ENCODE results near the gene RNF41. TPM values are rescaled to one million over a fixed set of nuclear protein-coding genes. Genes with fewer than 3 reads are reported as not detected.

The RNF41 gene
- polyA plus RNA-seq, 2 donors: 7.9 to 17.5 TPM

GRCh38 chr12:56234746-56235436, 13.2 kb upstream of the RNF41 start:
- no peak overlapping the region for H3K4me3 ChIP-seq (ENCODE audit: low read depth in 1 of 2, low read length in 2 of 2)
- no peaks in the 10 kb centered on the region for H3K4me1 ChIP-seq (ENCODE audit: control insufficient read depth in 2 of 2, insufficient read depth in 2 of 2, low read length in 1 of 2)
- peaks cover 7 to 10% of the 10 kb centered on the region in 2 donors for H3K36me3 ChIP-seq (ENCODE audit: control insufficient read depth in 2 of 2, insufficient read depth in 2 of 2, low read length in 1 of 2)
- WGBS, 2 donors: 67 to 77% methylated on average over 16 of the region's 16 CpGs
- H3K9me3 ChIP-seq (ENCODE audit: control insufficient read depth in 2 of 2, insufficient read depth in 1 of 2, low read depth in 1 of 2, low read length in 1 of 2): no peaks in the 10 kb centered on the region
- no peak overlapping the region for H3K27ac ChIP-seq (ENCODE audit: low read depth in 2 of 2, low read length in 1 of 2)
- no peaks in the 10 kb centered on the region for H3K27me3 ChIP-seq (ENCODE audit: control insufficient read depth in 1 of 2, insufficient read depth in 2 of 2, low read length in 2 of 2)

- WGBS, 2 donors: 80 to 87% methylated on average over 11 of the region's 11 CpGs
- Histone ChIP-seq H3K27me3 (ENCODE audit: control insufficient read depth in 1 of 2, insufficient read depth in 2 of 2, low read length in 2 of 2) (no peaks in the 10 kb centered on the region), H3K27ac (ENCODE audit: low read depth in 2 of 2, low read length in 1 of 2) (no peak overlapping the region), H3K9me3 (ENCODE audit: control insufficient read depth in 2 of 2, insufficient read depth in 1 of 2, low read depth in 1 of 2, low read length in 1 of 2) (no peaks in the 10 kb centered on the region), H3K36me3 (ENCODE audit: control insufficient read depth in 2 of 2, insufficient read depth in 2 of 2, low read length in 1 of 2) (peaks cover 0 to 4% of the 10 kb centered on the region in 2 donors), H3K4me1 (ENCODE audit: control insufficient read depth in 2 of 2, insufficient read depth in 2 of 2, low read length in 1 of 2) (no peaks in the 10 kb centered on the region), H3K4me3 (ENCODE audit: low read depth in 1 of 2, low read length in 2 of 2) (no peak overlapping the region)
Measured at GRCh38 chr12:56231184-56231582, 9.5 kb upstream of the RNF41 start.

DNA sequence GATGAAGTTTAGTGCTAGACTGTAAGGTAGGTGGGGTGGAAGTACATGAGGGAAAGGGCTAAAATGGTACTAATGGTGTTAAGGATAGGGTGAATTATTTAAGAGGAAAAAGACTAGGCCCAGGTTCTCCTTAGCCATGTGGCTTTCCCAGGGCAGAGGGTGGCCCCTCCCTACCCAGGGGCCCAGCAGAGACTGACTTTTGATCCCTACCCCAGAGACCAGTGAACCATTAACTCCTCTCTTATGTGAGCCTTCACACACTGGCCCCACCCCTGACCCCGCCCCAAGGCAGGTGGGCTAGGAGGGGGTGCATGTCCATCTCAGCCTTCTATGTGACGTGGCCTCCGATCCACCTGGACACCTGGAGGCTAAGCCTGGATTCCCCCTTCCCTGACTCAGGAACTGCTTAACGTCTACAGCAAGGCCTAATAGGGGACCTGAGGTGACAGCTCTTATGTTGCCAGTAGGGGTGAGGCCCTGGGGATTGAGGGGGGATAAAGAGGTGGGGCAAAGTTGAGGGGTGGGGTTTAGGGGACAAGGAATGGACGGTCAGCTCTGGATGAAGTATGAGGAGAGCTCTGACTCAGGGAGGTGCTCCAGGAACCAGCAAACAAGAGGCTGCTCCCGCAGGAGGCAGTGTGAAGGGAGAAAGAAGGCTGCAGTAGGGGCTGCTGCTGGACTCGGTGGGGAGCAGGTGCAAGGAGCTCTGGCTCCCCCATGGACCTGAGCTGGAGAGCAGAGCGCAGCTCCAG, 8.9 kb upstream of the RNF41 start:
- no peaks in the 10 kb centered on the region for H3K4me1 ChIP-seq (ENCODE audit: control insufficient read depth in 2 of 2, insufficient read depth in 2 of 2, low read length in 1 of 2)
- H3K36me3 ChIP-seq (ENCODE audit: control insufficient read depth in 2 of 2, insufficient read depth in 2 of 2, low read length in 1 of 2): peaks cover 0 to 5% of the 10 kb centered on the region in 2 donors
- H3K27ac ChIP-seq (ENCODE audit: low read depth in 2 of 2, low read length in 1 of 2): no peak overlapping the region
- no peaks in the 10 kb centered on the region for H3K27me3 ChIP-seq (ENCODE audit: control insufficient read depth in 1 of 2, insufficient read depth in 2 of 2, low read length in 2 of 2)
- no peaks in the 10 kb centered on the region for H3K9me3 ChIP-seq (ENCODE audit: control insufficient read depth in 2 of 2, insufficient read depth in 1 of 2, low read depth in 1 of 2, low read length in 1 of 2)
- no peak overlapping the region for H3K4me3 ChIP-seq (ENCODE audit: low read depth in 1 of 2, low read length in 2 of 2)
- 49 to 73% methylated on average over 8 of the region's 8 CpGs for WGBS, 2 donors

DNA sequence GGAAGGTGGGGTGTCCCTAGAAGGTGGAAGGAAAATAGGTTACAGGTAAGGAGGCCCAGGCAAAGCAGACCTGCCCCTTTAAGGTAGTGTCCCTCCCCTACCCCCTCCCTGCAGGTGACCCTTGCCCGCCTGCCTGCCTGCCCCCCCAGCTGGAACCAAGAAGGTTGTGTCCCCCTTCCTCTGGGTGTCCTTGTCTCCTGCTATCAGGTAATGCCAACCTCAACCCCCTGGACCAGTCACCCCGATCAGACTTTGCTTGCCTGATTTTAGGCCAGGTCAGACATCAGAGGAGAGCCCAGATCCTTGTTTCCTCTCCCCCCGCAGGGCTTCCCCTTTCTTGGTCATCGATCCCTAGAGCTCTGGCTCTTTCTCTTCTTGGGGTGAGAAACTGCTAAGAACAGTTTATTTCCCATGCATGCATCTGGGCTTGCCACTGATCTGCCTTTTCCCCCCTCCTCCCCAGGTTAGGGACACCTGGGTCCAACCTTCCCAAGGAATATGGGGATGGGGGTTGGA, 8.3 kb upstream of the RNF41 start, which contains the start of gene SLC39A5:
Gene SLC39A5, plus strand, starts transcription at position 136 of the 516 bp plus-strand sequence. CDS start 1,224 bp downstream, outside the sequence.
- peaks cover 0 to 5% of the 10 kb centered on the region in 2 donors for H3K36me3 ChIP-seq (ENCODE audit: control insufficient read depth in 2 of 2, insufficient read depth in 2 of 2, low read length in 1 of 2)
- no peaks in the 10 kb centered on the region for H3K27me3 ChIP-seq (ENCODE audit: control insufficient read depth in 1 of 2, insufficient read depth in 2 of 2, low read length in 2 of 2)
- no peaks in the 10 kb centered on the region for H3K4me1 ChIP-seq (ENCODE audit: control insufficient read depth in 2 of 2, insufficient read depth in 2 of 2, low read length in 1 of 2)
- 59 to 77% methylated on average over 4 of the region's 4 CpGs for WGBS, 2 donors
- no peak within 1 kb of the TSS for H3K27ac ChIP-seq (ENCODE audit: low read depth in 2 of 2, low read length in 1 of 2)
- H3K4me3 ChIP-seq (ENCODE audit: low read depth in 1 of 2, low read length in 2 of 2): no peak within 1 kb of the TSS
- H3K9me3 ChIP-seq (ENCODE audit: control insufficient read depth in 2 of 2, insufficient read depth in 1 of 2, low read depth in 1 of 2, low read length in 1 of 2): no peaks in the 10 kb centered on the region

GRCh38 chr12:56229082-56229481, 7.4 kb upstream of the RNF41 start:
- 88% methylated on average over 7 of the region's 7 CpGs for WGBS, 2 donors
- H3K27ac ChIP-seq (ENCODE audit: low read depth in 2 of 2, low read length in 1 of 2): no peak overlapping the region
- no peaks in the 10 kb centered on the region for H3K9me3 ChIP-seq (ENCODE audit: control insufficient read depth in 2 of 2, insufficient read depth in 1 of 2, low read depth in 1 of 2, low read length in 1 of 2)
- no peak overlapping the region for H3K4me3 ChIP-seq (ENCODE audit: low read depth in 1 of 2, low read length in 2 of 2)
- no peaks in the 10 kb centered on the region for H3K27me3 ChIP-seq (ENCODE audit: control insufficient read depth in 1 of 2, insufficient read depth in 2 of 2, low read length in 2 of 2)
- peaks cover 0 to 3% of the 10 kb centered on the region in 2 donors for H3K4me1 ChIP-seq (ENCODE audit: control insufficient read depth in 2 of 2, insufficient read depth in 2 of 2, low read length in 1 of 2)
- H3K36me3 ChIP-seq (ENCODE audit: control insufficient read depth in 2 of 2, insufficient read depth in 2 of 2, low read length in 1 of 2): peaks cover 0 to 5% of the 10 kb centered on the region in 2 donors

DNA sequence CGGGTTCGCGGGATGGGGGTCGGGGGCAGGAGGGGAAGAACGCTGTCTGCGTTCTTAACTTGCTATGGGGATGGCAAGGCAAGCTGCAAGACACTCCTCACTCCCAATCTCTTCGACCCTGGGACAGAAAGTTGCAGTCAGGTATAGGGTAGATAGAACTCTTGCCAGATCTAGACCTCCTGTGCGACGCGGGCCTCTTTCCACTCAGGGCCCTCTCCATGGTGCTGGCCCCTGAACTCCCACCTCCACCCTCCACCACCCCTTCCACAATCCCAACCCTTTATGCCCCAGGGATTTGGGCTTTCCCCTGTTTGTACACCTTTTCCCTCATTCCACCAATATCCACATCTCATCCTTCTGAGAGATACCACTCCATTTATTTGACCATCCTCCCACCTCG, 3.2 kb upstream of the RNF41 start:
- H3K4me1 ChIP-seq (ENCODE audit: control insufficient read depth in 2 of 2, insufficient read depth in 2 of 2, low read length in 1 of 2): peaks cover 0 to 3% of the 10 kb centered on the region in 2 donors
- H3K36me3 ChIP-seq (ENCODE audit: control insufficient read depth in 2 of 2, insufficient read depth in 2 of 2, low read length in 1 of 2): peaks cover 0 to 5% of the 10 kb centered on the region in 2 donors
- peak overlapping the region; percentile 59 to 71 for H3K4me3 ChIP-seq (ENCODE audit: low read depth in 1 of 2, low read length in 2 of 2)
- no peaks in the 10 kb centered on the region for H3K9me3 ChIP-seq (ENCODE audit: control insufficient read depth in 2 of 2, insufficient read depth in 1 of 2, low read depth in 1 of 2, low read length in 1 of 2)
- H3K27me3 ChIP-seq (ENCODE audit: control insufficient read depth in 1 of 2, insufficient read depth in 2 of 2, low read length in 2 of 2): no peaks in the 10 kb centered on the region
- 64 to 65% methylated on average over 11 of the region's 11 CpGs for WGBS, 2 donors
- H3K27ac ChIP-seq (ENCODE audit: low read depth in 2 of 2, low read length in 1 of 2): peak overlapping the region in 1 of 2 donors; percentile 66

- Histone ChIP-seq H3K27ac (ENCODE audit: low read depth in 2 of 2, low read length in 1 of 2) (peak within 1 kb of the TSS; percentile 66 to 92), H3K9me3 (ENCODE audit: control insufficient read depth in 2 of 2, insufficient read depth in 1 of 2, low read depth in 1 of 2, low read length in 1 of 2) (no peaks in the 10 kb centered on the region), H3K4me1 (ENCODE audit: control insufficient read depth in 2 of 2, insufficient read depth in 2 of 2, low read length in 1 of 2) (peaks cover 0 to 3% of the 10 kb centered on the region in 2 donors), H3K36me3 (ENCODE audit: control insufficient read depth in 2 of 2, insufficient read depth in 2 of 2, low read length in 1 of 2) (peaks cover 0 to 5% of the 10 kb centered on the region in 2 donors), H3K27me3 (ENCODE audit: control insufficient read depth in 1 of 2, insufficient read depth in 2 of 2, low read length in 2 of 2) (no peaks in the 10 kb centered on the region), H3K4me3 (ENCODE audit: low read depth in 1 of 2, low read length in 2 of 2) (peak within 1 kb of the TSS; percentile 59 to 71)
- 1% methylated on average over 37 to 41 of the region's 41 CpGs for WGBS, 2 donors
Measured at GRCh38 chr12:56224102-56224701, 2.5 kb upstream of the RNF41 start, which contains the start of gene NABP2. TSS of gene NABP2 (plus strand) at chr12:56224342. CDS start at chr12:56224857, 515 bp downstream.

- H3K27me3 ChIP-seq (ENCODE audit: control insufficient read depth in 1 of 2, insufficient read depth in 2 of 2, low read length in 2 of 2): no peaks in the 10 kb centered on the region
- no peaks in the 10 kb centered on the region for H3K9me3 ChIP-seq (ENCODE audit: control insufficient read depth in 2 of 2, insufficient read depth in 1 of 2, low read depth in 1 of 2, low read length in 1 of 2)
- peak overlapping the region; percentile 59 to 71 for H3K4me3 ChIP-seq (ENCODE audit: low read depth in 1 of 2, low read length in 2 of 2)
- 19 to 24% methylated on average over 15 of the region's 15 CpGs for WGBS, 2 donors
- H3K36me3 ChIP-seq (ENCODE audit: control insufficient read depth in 2 of 2, insufficient read depth in 2 of 2, low read length in 1 of 2): peaks cover 0 to 5% of the 10 kb centered on the region in 2 donors
- peaks cover 0 to 3% of the 10 kb centered on the region in 2 donors for H3K4me1 ChIP-seq (ENCODE audit: control insufficient read depth in 2 of 2, insufficient read depth in 2 of 2, low read length in 1 of 2)
- H3K27ac ChIP-seq (ENCODE audit: low read depth in 2 of 2, low read length in 1 of 2): peak overlapping the region; percentile 66 to 92
Measured at GRCh38 chr12:56223571-56224101, 1.9 kb upstream of the RNF41 start.

GRCh38 chr12:56222531-56222895, 791 bp upstream of the RNF41 start:
- 7 to 16% methylated on average over 4 of the region's 4 CpGs for WGBS, 2 donors
- peak overlapping the region; percentile 72 to 93 for H3K4me3 ChIP-seq (ENCODE audit: low read depth in 1 of 2, low read length in 2 of 2)

More at GRCh38 chr12:56222531-56222895, 791 bp upstream of the RNF41 start:
- Histone ChIP-seq H3K9me3 (ENCODE audit: control insufficient read depth in 2 of 2, insufficient read depth in 1 of 2, low read depth in 1 of 2, low read length in 1 of 2) (no peaks in the 10 kb centered on the region), H3K4me1 (ENCODE audit: control insufficient read depth in 2 of 2, insufficient read depth in 2 of 2, low read length in 1 of 2) (peaks cover 0 to 3% of the 10 kb centered on the region in 2 donors), H3K27me3 (ENCODE audit: control insufficient read depth in 1 of 2, insufficient read depth in 2 of 2, low read length in 2 of 2) (no peaks in the 10 kb centered on the region), H3K27ac (ENCODE audit: low read depth in 2 of 2, low read length in 1 of 2) (peak overlapping the region; percentile 95 to 100), H3K36me3 (ENCODE audit: control insufficient read depth in 2 of 2, insufficient read depth in 2 of 2, low read length in 1 of 2) (peaks cover 0 to 4% of the 10 kb centered on the region in 2 donors)

All from esophagus (tissue), 2 donors.